Activated CD4-positive, alpha-beta T cell treated with anti-CD3 and anti-CD28 coated beads for 36 hours (primary cell): Measurements from ENCODE around the gene ANK2. TPM values are rescaled to one million over a fixed set of nuclear protein-coding genes. Genes with fewer than 3 reads are reported as not detected.
A peak's percentile ranks its signal among the peaks of the same experiment; 100 is the strongest.

Source experiments
- ATAC-seq: fragments of 200-7000 bp; cut with Tn5 transposase; one replicate; pipeline ENCODE4 v1.10.0; 2021; ENCODE audit warnings: mild to moderate bottlenecking, moderate library complexity
- CTCF ChIA-PET: fragments of 350-600 bp; sonication (Branson Sonifier 250); formaldehyde crosslinking; loops from one replicate; lab custom pipeline; 2021; ENCODE audit warnings: antibody characterized with exemption; lab: Charles Lee
- POLR2A ChIA-PET: fragments of 350-600 bp; sonication (Branson Sonifier 250); formaldehyde crosslinking; loops from one replicate; lab custom pipeline; 2021; ENCODE audit warnings: antibody characterized with exemption, inconsistent platforms; lab: Charles Lee
- DNase-seq: peaks from one replicate; pipeline ENCODE4 v3.0.0-alpha.2; 2020
- H3K27ac Mint-ChIP-seq: one replicate; pipeline ENCODE4 v1.8.0; 2021; ENCODE audit warnings: mixed read lengths
- H3K27me3 Mint-ChIP-seq: one replicate; pipeline ENCODE4 v1.8.0; 2021; ENCODE audit warnings: mixed read lengths
- H3K36me3 Mint-ChIP-seq: one replicate; pipeline ENCODE4 v1.8.0; 2021; ENCODE audit warnings: low read depth, mixed read lengths
- H3K4me1 Mint-ChIP-seq: one replicate; pipeline ENCODE4 v1.8.0; 2021; ENCODE audit warnings: mixed read lengths
- H3K4me3 Mint-ChIP-seq: one replicate; pipeline ENCODE4 v1.8.0; 2021; ENCODE audit warnings: mild to moderate bottlenecking, moderate library complexity, mixed read lengths
- H3K9me3 Mint-ChIP-seq: one replicate; pipeline ENCODE4 v1.8.0; 2021; ENCODE audit warnings: low read depth, mixed read lengths
- intact Hi-C, 2 experiments: fragments of 100-400 bp; cut with DNase I in 1 of 2; cut with micrococcal nuclease in 1 of 2; formaldehyde crosslinking; loops; one replicate each; pipeline versions ENCODE4 v1.14.2 to v1.15.1; 2022 to 2024; cut with DNase I, micrococcal nuclease
- total RNA-seq, 2 experiments: library from RNA; stranded (reverse); gene quantifications; one replicate each; pipeline ENCODE4 v1.2.3, GENCODE V29; 2021

The ANK2 gene
- total RNA-seq, 2 experiments from 2014 or later, result 2.1 to 3.3 TPM

DNA sequence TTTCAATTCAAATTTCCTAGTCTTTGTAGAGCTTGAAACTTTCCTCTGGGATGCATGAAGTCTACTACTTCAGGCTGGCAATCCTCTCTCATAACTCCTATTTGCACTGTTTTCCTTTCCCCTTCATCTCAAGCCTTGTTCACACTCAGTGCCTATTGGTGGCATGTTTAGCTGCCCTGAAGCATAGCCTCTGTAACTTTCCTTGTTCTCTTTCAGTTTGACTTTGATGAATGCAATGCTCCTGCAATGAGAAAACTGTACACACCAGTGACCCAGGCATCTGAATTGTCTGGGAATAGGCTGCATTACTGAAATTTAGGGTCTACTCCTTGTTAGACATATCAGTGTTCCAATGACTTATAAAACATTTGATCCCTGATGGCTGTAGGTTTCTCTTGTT, 81.7 kb downstream of the ANK2 start:
- ATAC-seq, result no peak
- CTCF ChIA-PET, result interaction anchor here (0.6 kb wide), 1 partner anchor 8 kb away, joined by 3 read pairs; no protein-coding TSS in a partner anchor
- DNase-seq, result no peak
- Mint-ChIP-seq H3K27me3 (peaks cover 10% of the 10 kb centered on the region), H3K36me3 (no peaks in the 10 kb centered on the region), H3K4me1 (no peaks in the 10 kb centered on the region), H3K4me3 (no peak overlapping the region), H3K9me3 (no peaks in the 10 kb centered on the region), H3K27ac (no peak overlapping the region)
- intact Hi-C loops, result no loop called here
- POLR2A ChIA-PET, result no interaction called here

DNA sequence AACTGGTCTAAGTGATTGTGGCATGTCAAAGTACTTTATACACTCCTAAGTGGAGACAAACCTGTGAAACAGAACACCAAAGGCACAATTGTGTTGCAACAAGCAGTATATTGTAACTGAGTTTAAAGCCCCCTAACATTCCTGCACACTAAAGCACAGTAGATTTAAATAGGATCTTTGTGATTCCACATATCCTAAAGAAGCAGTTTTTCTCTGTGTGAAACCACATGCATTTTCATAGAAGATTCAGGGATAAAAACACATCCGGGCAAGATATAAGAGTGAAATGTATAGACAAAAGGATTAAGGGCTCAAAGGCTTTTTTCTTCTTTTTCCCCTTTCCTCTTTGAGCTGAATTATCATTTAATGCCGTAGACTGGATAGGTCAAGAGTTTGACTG, 82.2 kb downstream of the ANK2 start:
- ATAC-seq (no peak), DNase-seq (no peak)
- Mint-ChIP-seq H3K36me3 (no peaks in the 10 kb centered on the region), H3K27me3 (peaks cover 10% of the 10 kb centered on the region), H3K4me1 (no peaks in the 10 kb centered on the region), H3K4me3 (no peak overlapping the region), H3K9me3 (no peaks in the 10 kb centered on the region), H3K27ac (no peak overlapping the region)
- ChIA-PET CTCF (interaction anchor here (0.6 kb wide), 1 partner anchor 8 kb away, joined by 3 read pairs; no protein-coding TSS in a partner anchor), POLR2A (no interaction called here)
- intact Hi-C loops, result no loop called here

DNA sequence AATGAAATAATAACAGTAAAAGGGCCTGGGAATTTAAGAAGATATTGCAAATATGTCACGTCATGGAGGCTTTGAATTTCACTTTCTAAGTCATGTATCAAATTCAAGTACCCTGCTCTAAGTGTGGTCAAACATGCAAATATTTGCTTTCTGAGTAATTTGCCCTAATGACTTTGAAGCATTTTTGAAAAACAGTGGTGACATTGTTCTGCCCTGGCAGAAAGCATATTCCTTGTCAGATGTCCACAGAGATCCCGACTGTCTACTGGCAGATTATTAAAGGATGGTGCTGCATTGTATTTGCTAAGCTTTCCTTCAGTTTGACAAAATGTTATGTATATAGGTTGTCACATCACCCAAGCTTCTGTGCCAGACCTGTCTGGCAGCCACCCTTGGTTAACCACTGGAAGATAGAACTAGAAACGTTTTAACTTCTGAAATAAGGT, 92.5 kb downstream of the ANK2 start:
- intact Hi-C loops, result no loop called here
- CTCF ChIA-PET, result no interaction called here
- Mint-ChIP-seq H3K4me1 (peaks cover 1% of the 10 kb centered on the region), H3K27me3 (peaks cover 10% of the 10 kb centered on the region), H3K36me3 (no peaks in the 10 kb centered on the region), H3K9me3 (no peaks in the 10 kb centered on the region), H3K4me3 (no peak overlapping the region), H3K27ac (no peak overlapping the region)
- no peak for DNase-seq
- POLR2A ChIA-PET, result interaction anchor here (0.7 kb wide), 1 partner anchor 69 kb away, joined by 3 read pairs; no protein-coding TSS in a partner anchor
- no peak for ATAC-seq

DNA sequence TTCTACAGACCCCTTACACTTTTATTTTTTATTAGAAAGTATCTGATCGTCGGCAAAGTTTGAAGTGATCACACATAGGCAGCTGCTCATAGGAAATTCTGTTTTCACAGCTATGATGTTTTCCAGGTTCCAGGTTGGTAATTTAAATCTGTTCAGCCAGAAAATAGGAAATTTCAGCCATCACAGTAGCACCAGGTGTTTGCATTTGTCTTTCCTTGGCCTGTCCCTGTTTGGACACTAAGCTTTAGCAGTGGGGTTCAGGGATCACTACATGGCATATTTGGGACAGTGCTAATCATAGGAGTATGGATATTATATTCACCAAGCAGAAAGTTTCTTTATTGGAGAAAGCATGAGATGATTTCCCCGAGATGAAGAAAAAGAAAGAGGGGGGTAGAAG, 92.9 kb downstream of the ANK2 start:
- DNase-seq (no peak), ATAC-seq (no peak)
- ChIA-PET CTCF (no interaction called here), POLR2A (interaction anchor here (0.7 kb wide), 1 partner anchor 69 kb away, joined by 3 read pairs; no protein-coding TSS in a partner anchor)
- H3K4me1 Mint-ChIP-seq, result peaks cover 3% of the 10 kb centered on the region
- no peaks in the 10 kb centered on the region for H3K36me3 Mint-ChIP-seq
- peaks cover 8% of the 10 kb centered on the region for H3K27me3 Mint-ChIP-seq
- H3K4me3 Mint-ChIP-seq, result no peak overlapping the region
- H3K9me3 Mint-ChIP-seq, result no peaks in the 10 kb centered on the region
- intact Hi-C loops, result no loop called here
- no peak overlapping the region for H3K27ac Mint-ChIP-seq

DNA sequence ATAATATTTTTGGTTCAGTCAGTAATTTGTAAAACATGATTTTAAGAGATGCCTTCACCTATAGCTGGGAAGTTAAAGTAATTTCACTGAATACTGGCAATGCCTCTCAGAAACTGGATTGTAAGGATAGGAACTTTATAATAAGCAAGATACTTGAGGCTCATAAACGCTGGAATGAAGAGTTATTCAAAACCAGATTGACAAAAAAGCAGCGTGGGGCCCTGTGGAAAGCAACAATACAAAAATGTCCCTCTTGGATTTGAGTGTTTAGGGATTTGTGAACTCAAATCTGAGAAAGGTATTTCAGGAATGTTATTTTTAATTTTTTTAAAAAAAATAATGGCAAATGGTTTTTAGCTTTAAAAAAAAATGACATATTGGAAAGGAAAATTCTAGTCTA, 94.6 kb downstream of the ANK2 start:
- peaks cover 8% of the 10 kb centered on the region for H3K27me3 Mint-ChIP-seq
- no peak overlapping the region for H3K27ac Mint-ChIP-seq
- intact Hi-C loops, result no loop called here
- ATAC-seq (no peak), DNase-seq (no peak)
- no peaks in the 10 kb centered on the region for H3K36me3 Mint-ChIP-seq
- H3K9me3 Mint-ChIP-seq, result no peaks in the 10 kb centered on the region
- ChIA-PET POLR2A (no interaction called here), CTCF (interaction anchor here (0.6 kb wide), 1 partner anchor 11 kb away, joined by 3 read pairs; no protein-coding TSS in a partner anchor)
- peaks cover 3% of the 10 kb centered on the region for H3K4me1 Mint-ChIP-seq
- no peak overlapping the region for H3K4me3 Mint-ChIP-seq

DNA sequence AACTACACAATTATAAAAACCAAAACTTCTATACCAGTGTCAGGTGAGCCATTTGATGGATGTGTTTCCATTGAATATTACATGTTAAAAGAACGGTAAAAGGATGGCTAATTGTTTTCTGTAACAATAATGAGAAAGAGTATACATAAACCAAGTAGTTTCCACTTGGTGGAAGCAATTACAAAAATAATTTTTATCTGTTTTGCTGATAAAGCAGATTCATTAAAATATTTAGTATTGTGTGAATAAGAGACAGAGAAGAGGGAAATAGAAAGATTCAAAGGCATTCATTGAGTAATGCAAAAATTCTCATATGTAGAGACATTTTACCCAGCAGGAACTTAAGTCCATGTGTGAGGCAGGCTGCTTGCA, 95.7 kb downstream of the ANK2 start:
- H3K4me3 Mint-ChIP-seq, result no peak overlapping the region
- H3K27ac Mint-ChIP-seq, result no peak overlapping the region
- intact Hi-C loops, result no loop called here
- peaks cover 3% of the 10 kb centered on the region for H3K4me1 Mint-ChIP-seq
- H3K9me3 Mint-ChIP-seq, result no peaks in the 10 kb centered on the region
- POLR2A ChIA-PET, result no interaction called here
- no peak for DNase-seq
- CTCF ChIA-PET, result no interaction called here
- no peaks in the 10 kb centered on the region for H3K36me3 Mint-ChIP-seq
- ATAC-seq, result no peak
- peaks cover 8% of the 10 kb centered on the region for H3K27me3 Mint-ChIP-seq

DNA sequence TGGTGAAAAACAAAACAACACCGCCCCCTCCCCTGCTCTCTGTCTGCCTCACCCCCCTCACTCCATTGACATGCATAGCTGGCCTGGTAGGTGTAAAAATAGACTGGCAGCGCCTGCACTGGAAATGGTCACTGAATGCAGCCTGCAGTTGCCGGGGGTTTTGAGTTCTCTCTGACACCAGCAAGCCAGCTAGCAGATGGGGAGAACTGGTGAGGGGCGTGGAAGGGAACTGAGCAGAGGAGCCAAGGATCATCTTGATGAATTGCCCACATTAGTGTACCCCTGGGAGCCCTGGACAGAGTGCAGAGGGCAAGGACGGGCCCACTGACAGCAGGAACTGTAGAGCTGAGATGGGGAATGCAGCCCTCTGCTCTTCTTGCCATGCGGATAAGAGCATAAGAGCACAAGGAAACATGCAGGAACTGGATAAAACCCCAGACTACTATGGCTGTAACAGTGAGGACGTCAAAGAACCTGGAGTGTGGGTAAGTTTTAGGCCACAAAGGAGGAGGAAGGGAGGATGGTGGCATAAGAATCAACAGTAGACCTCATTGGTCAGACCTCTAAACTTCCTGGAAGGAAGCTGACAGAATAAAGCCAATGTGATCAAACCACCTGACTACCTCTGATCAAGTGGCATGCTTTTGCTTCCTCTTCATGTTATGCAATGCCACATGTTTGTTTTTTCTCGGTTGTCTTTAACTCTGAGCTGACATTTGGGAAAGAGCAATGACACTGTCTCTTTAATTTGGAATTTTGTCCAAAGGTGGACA, 96.3 kb downstream of the ANK2 start:
- intact Hi-C loops, result no loop called here
- ATAC-seq (no peak), DNase-seq (no peak)
- Mint-ChIP-seq H3K4me1 (peaks cover 3% of the 10 kb centered on the region), H3K36me3 (no peaks in the 10 kb centered on the region), H3K27ac (no peak overlapping the region), H3K4me3 (no peak overlapping the region), H3K9me3 (no peaks in the 10 kb centered on the region), H3K27me3 (peaks cover 8% of the 10 kb centered on the region)
- POLR2A ChIA-PET, result no interaction called here
- CTCF ChIA-PET, result no interaction called here

DNA sequence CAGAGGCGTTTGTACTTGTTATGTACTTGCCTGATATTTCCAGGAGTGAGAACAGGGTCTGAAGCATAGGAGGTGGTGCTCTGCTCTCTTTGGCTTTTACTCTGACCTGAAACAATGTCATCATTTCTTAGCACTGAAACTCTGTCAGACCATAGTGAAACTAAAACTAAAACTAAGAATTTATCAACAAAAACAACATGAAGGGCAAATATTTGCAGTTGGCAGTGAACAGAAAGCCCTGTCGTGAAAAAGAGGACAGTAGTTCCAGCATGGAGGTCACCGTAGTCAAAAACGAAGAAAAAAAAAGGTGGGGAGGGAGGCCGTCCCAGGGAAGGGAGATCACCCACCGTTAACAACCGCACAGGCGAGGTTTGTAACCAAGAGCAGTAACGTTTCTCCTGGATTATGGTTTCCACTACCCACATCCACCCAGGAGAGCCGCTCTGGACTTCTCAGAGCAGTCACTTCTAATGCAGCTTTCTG, 97.5 kb downstream of the ANK2 start:
- CTCF ChIA-PET, result no interaction called here
- intact Hi-C loops, result no loop called here

DNA sequence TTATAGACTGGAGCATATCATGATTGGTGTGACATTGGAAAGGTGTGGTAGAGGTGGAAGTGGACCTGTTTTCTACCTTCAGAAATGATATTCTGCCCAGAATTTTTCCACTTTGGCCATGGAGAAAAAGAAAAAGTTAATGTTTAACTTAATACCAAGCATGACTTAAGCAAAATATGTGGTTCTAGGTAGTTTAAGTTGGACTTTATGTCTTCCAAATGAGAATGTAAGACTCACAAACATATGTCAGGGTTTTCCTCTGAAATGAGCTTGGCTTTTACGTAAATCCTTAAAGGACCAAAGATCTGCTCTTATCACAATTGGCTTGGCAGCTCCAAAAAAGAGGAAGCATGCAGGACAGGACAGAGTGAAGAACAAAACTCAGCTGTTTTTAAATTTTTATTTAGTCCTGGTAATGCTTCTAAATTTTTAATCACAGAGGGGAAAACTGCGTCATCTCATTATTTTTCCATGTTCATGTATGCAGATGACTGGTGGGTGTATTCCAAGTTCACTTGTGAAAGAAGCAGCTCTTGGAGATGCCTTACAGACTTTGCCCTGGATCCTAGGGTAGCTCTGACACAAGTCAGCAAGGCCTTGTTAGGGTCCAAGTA, 98.2 kb downstream of the ANK2 start:
- CTCF ChIA-PET, result no interaction called here
- H3K27ac Mint-ChIP-seq, result no peak overlapping the region
- intact Hi-C loops, result no loop called here
- POLR2A ChIA-PET, result interaction anchor here (0.7 kb wide), 1 partner anchor 772 kb away, joined by 3 read pairs; no protein-coding TSS in a partner anchor
- H3K36me3 Mint-ChIP-seq, result no peaks in the 10 kb centered on the region
- H3K4me1 Mint-ChIP-seq, result peaks cover 3% of the 10 kb centered on the region
- no peaks in the 10 kb centered on the region for H3K9me3 Mint-ChIP-seq
- H3K4me3 Mint-ChIP-seq, result no peak overlapping the region
- no peak for ATAC-seq
- H3K27me3 Mint-ChIP-seq, result peaks cover 8% of the 10 kb centered on the region
- DNase-seq, result no peak

More for the DNA sequence above, 97.5 kb downstream of the ANK2 start:
- Mint-ChIP-seq H3K36me3 (no peaks in the 10 kb centered on the region), H3K4me3 (peak overlapping the region; percentile 55), H3K27ac (peak overlapping the region; percentile 53), H3K27me3 (peaks cover 8% of the 10 kb centered on the region), H3K4me1 (peaks cover 3% of the 10 kb centered on the region), H3K9me3 (no peaks in the 10 kb centered on the region)
- POLR2A ChIA-PET, result no interaction called here
- ATAC-seq (peak; percentile 68), DNase-seq (no peak)

DNA sequence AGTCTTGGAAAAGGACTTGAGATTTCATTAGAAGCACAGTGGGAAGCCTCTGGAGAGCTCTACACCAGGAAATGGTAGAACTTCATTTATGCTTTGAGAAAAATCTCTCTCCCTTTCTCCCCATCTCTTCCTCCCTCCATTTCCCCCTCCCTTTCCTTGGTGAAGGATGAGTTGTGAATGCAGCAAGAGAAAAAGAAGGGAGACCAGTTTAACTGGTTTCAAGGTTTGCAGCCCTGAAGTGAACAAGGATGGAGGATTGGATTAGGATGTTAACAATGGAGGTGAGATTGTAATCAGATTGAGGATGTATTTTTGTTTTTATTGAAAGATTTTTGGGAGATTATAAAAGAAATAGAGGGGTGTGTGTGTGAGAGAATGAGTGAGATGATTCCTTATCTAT, 99.5 kb downstream of the ANK2 start:
- no peak for DNase-seq
- no peak for ATAC-seq
- Mint-ChIP-seq H3K4me3 (no peak overlapping the region), H3K27me3 (peaks cover 3% of the 10 kb centered on the region), H3K27ac (no peak overlapping the region), H3K9me3 (no peaks in the 10 kb centered on the region), H3K36me3 (no peaks in the 10 kb centered on the region), H3K4me1 (peaks cover 3% of the 10 kb centered on the region)
- intact Hi-C loops, result no loop called here
- POLR2A ChIA-PET, result no interaction called here
- CTCF ChIA-PET, result no interaction called here

DNA sequence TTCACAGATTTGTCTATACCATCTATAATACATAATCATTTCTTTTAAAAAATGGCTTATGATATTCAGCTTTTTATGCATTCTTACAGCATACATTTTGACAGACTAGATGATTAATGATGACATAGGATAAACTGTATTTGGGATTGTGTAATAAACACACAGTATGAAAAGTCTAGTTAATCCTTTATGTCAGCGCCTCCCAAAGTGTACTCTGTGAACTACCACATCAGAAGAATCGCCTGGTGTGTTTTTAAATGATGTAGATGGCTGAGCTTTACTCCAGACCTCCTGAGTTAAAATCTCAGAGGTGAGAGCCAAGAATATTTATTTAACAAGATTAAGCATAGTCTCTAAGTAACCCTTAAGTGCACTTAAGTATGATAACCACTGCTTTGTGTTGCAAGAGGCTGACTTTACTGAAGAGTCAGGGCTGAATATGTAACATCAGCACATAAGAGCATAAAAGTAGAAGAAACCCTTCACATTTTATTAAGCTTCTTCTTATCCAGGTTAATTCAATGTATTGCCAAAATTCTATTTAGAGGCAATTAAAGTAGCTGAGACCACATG, 104.2 kb downstream of the ANK2 start:
- intact Hi-C loops, result no loop called here
- POLR2A ChIA-PET, result no interaction called here
- ATAC-seq (no peak), DNase-seq (no peak)
- no peak overlapping the region for H3K4me3 Mint-ChIP-seq
- no peaks in the 10 kb centered on the region for H3K9me3 Mint-ChIP-seq
- CTCF ChIA-PET, result no interaction called here
- H3K27ac Mint-ChIP-seq, result no peak overlapping the region
- no peaks in the 10 kb centered on the region for H3K36me3 Mint-ChIP-seq
- H3K4me1 Mint-ChIP-seq, result no peaks in the 10 kb centered on the region
- peaks cover 4% of the 10 kb centered on the region for H3K27me3 Mint-ChIP-seq
